ENCODE results near the gene ACTN2. TPM values are rescaled to one million over a fixed set of nuclear protein-coding genes. Genes with fewer than 3 reads are reported as not detected.
A peak's percentile ranks its signal among the peaks of the same experiment; 100 is the strongest.

The ACTN2 gene
- total RNA-seq, 1 experiment from 2014 or later = 0.49 TPM

GRCh38 chr1:236757640-236758039 is 71.3 kb downstream of the ACTN2 start:
- no peaks in the 10 kb centered on the region for H3K36me3 ChIP-seq (ENCODE audit: control insufficient read depth, insufficient read depth, low read length)
- TF ChIP-seq TCF7L2 (IDR thresholded peaks at IDR 0.05; ENCODE audit: low read depth, low read length) (no peak), POLR2AphosphoS5 (IDR thresholded peaks at IDR 0.05; ENCODE audit: low read depth, low read length) (no peak), SIN3A (IDR thresholded peaks at IDR 0.05; ENCODE audit: borderline replicate concordance, insufficient read depth, low read depth, low read length) (no peak), CTCF (IDR thresholded peaks at IDR 0.05) (no peak), REST (IDR thresholded peaks at IDR 0.05; ENCODE audit: insufficient read depth in 1 of 2, low read depth in 2 of 2, low read length in 1 of 2) (no peak)
- no TSS peak for BruUV-seq (replicated peaks)
- no peaks in the 10 kb centered on the region for H3K27me3 ChIP-seq (ENCODE audit: control insufficient read depth, insufficient read depth, low read length)
- ATAC-seq = no peak
- ChIA-PET CTCF (interaction anchor here (0.7 kb wide), 2 partner anchors 55 to 152 kb away, joined by 3 read pairs; no protein-coding TSS in a partner anchor), POLR2A (no interaction called here)
- in situ Hi-C loops (cut with HindIII; ENCODE audit: low pct_unique_long_range_greater_than_20kb, low sequenced_read_pairs) = no loop called here
- no peak overlapping the region for H3K4me3 ChIP-seq (ENCODE audit: low read depth in 2 of 2, low read length in 2 of 2)
- H3K9me3 ChIP-seq (ENCODE audit: control insufficient read depth, insufficient read depth, low read depth, low read length) = no peaks in the 10 kb centered on the region
- no peak for DNase-seq (ENCODE audit: low read depth, low spot score)
- H3K27ac ChIP-seq (ENCODE audit: low read length) = no peak overlapping the region
- intact Hi-C loops (cut with micrococcal nuclease; ENCODE audit: unreplicated experiment) = no loop called here
- H3K4me1 ChIP-seq (ENCODE audit: control insufficient read depth, insufficient read depth, low read length) = no peaks in the 10 kb centered on the region

- BruUV-seq (replicated peaks) = no TSS peak
- no peaks in the 10 kb centered on the region; the same call in 1 of the 2 replicates for H3K4me1 ChIP-seq (ENCODE audit: control insufficient read depth, insufficient read depth, low read length)
- CTCF ChIA-PET = interaction anchor here (0.5 to 1.0 kb wide), 5 partner anchors 9 to 682 kb away, joined by 3 to 5 read pairs (median 4); no protein-coding TSS in a partner anchor
- no peaks in the 10 kb centered on the region for H3K36me3 ChIP-seq (ENCODE audit: control insufficient read depth, insufficient read depth, low read length)
- TF ChIP-seq TCF7L2 (IDR thresholded peaks at IDR 0.05; ENCODE audit: low read depth, low read length) (no peak), REST (IDR thresholded peaks at IDR 0.05; ENCODE audit: insufficient read depth in 1 of 2, low read depth in 2 of 2, low read length in 1 of 2) (no peak), POLR2AphosphoS5 (IDR thresholded peaks at IDR 0.05; ENCODE audit: low read depth, low read length) (no peak), SIN3A (IDR thresholded peaks at IDR 0.05; ENCODE audit: borderline replicate concordance, insufficient read depth, low read depth, low read length) (no peak), CTCF (IDR thresholded peaks at IDR 0.05) (peak; percentile 81)
- in situ Hi-C loops (cut with HindIII; ENCODE audit: low pct_unique_long_range_greater_than_20kb, low sequenced_read_pairs) = no loop called here
- H3K9me3 ChIP-seq (ENCODE audit: control insufficient read depth, insufficient read depth, low read depth, low read length) = no peaks in the 10 kb centered on the region
- no peaks in the 10 kb centered on the region for H3K27me3 ChIP-seq (ENCODE audit: control insufficient read depth, insufficient read depth, low read length)
- no peak overlapping the region for H3K27ac ChIP-seq (ENCODE audit: low read length)
- POLR2A ChIA-PET = no interaction called here
- ATAC-seq (peak; percentile 64; the same call in 1 of the 2 replicates), DNase-seq (ENCODE audit: low read depth, low spot score) (peak; percentile 45)
- intact Hi-C loops (cut with micrococcal nuclease; ENCODE audit: unreplicated experiment) = no loop called here
- H3K4me3 ChIP-seq (ENCODE audit: low read depth in 2 of 2, low read length in 2 of 2) = no peak overlapping the region
These were observed 73.1 kb downstream of the ACTN2 start for GRCh38 chr1:236759252-236759859.
